ENCODE measurements around the gene FLT3. TPM values are rescaled to one million over a fixed set of nuclear protein-coding genes. Genes with fewer than 3 reads are reported as not detected.
"Not testable (repeated sequence)": the region's sequence is repeated elsewhere in the genome, so short reads cannot be mapped to it uniquely, and the experiment has no call there.

The FLT3 gene
- total RNA-seq, 2 donors from 2014 or later = 0.09 to 0.12 TPM

GRCh38 chr13:28048768-28049167 lies 51.6 kb downstream of the FLT3 start:
- Mint-ChIP-seq H3K9me3 (no peaks in the 10 kb centered on the region), H3K4me3 (no peak overlapping the region), H3K36me3 (ENCODE audit: insufficient read depth in 2 of 2) (no peaks in the 10 kb centered on the region), H3K27me3 (ENCODE audit: low read depth) (peaks cover 1% of the 10 kb centered on the region), H3K4me1 (ENCODE audit: low read depth) (peaks cover 16% of the 10 kb centered on the region), H3K27ac (no peak overlapping the region)
- ATAC-seq (replicated peaks in 1 of 2) (no peak), DNase-seq (no peak)

- Mint-ChIP-seq H3K4me3 (peak overlapping the region in 1 of 2 donors; percentile 36), H3K4me1 (ENCODE audit: low read depth) (peaks cover 16% of the 10 kb centered on the region), H3K36me3 (ENCODE audit: insufficient read depth in 2 of 2) (no peaks in the 10 kb centered on the region), H3K27ac (no peak overlapping the region), H3K9me3 (no peaks in the 10 kb centered on the region), H3K27me3 (ENCODE audit: low read depth) (no peaks in the 10 kb centered on the region)
- ATAC-seq (replicated peaks in 1 of 2) (peak; percentile 78 to 79), DNase-seq (no peak)
Observed at GRCh38 chr13:28047757-28048388, 52.5 kb downstream of the FLT3 start.

- no peak for ATAC-seq (replicated peaks in 1 of 2)
Observed at GRCh38 chr13:28046981-28047380, 53.4 kb downstream of the FLT3 start.

GRCh38 chr13:28045861-28046260 lies 54.5 kb downstream of the FLT3 start:
- no peaks in the 10 kb centered on the region for H3K27me3 Mint-ChIP-seq (ENCODE audit: low read depth)
- no peaks in the 10 kb centered on the region for H3K36me3 Mint-ChIP-seq (ENCODE audit: insufficient read depth in 2 of 2)
- H3K27ac Mint-ChIP-seq = no peak overlapping the region
- H3K4me3 Mint-ChIP-seq = no peak overlapping the region
- no peaks in the 10 kb centered on the region for H3K9me3 Mint-ChIP-seq
- H3K4me1 Mint-ChIP-seq (ENCODE audit: low read depth) = peaks cover 16% of the 10 kb centered on the region
- DNase-seq (no peak), ATAC-seq (replicated peaks in 1 of 2) (no peak)

More at GRCh38 chr13:28046981-28047380, 53.4 kb downstream of the FLT3 start:
- peaks cover 16% of the 10 kb centered on the region for H3K4me1 Mint-ChIP-seq (ENCODE audit: low read depth)
- H3K27ac Mint-ChIP-seq = no peak overlapping the region
- H3K4me3 Mint-ChIP-seq = no peak overlapping the region
- no peaks in the 10 kb centered on the region for H3K9me3 Mint-ChIP-seq
- no peaks in the 10 kb centered on the region for H3K36me3 Mint-ChIP-seq (ENCODE audit: insufficient read depth in 2 of 2)
- DNase-seq = no peak
- no peaks in the 10 kb centered on the region for H3K27me3 Mint-ChIP-seq (ENCODE audit: low read depth)

GRCh38 chr13:28044608-28045007 lies 55.8 kb downstream of the FLT3 start:
- no peaks in the 10 kb centered on the region for H3K27me3 Mint-ChIP-seq (ENCODE audit: low read depth)
- DNase-seq (no peak), ATAC-seq (replicated peaks in 1 of 2) (no peak)
- no peaks in the 10 kb centered on the region for H3K36me3 Mint-ChIP-seq (ENCODE audit: insufficient read depth in 2 of 2)
- H3K4me3 Mint-ChIP-seq = no peak overlapping the region
- no peaks in the 10 kb centered on the region for H3K9me3 Mint-ChIP-seq
- H3K4me1 Mint-ChIP-seq (ENCODE audit: low read depth) = peaks cover 16% of the 10 kb centered on the region
- H3K27ac Mint-ChIP-seq = no peak overlapping the region

GRCh38 chr13:28043224-28043623 lies 57.2 kb downstream of the FLT3 start:
- H3K9me3 Mint-ChIP-seq = no peaks in the 10 kb centered on the region
- no peak overlapping the region for H3K27ac Mint-ChIP-seq
- no peak overlapping the region for H3K4me3 Mint-ChIP-seq
- no peak for ATAC-seq (replicated peaks in 1 of 2)
- H3K4me1 Mint-ChIP-seq (ENCODE audit: low read depth) = peaks cover 13% of the 10 kb centered on the region
- no peak for DNase-seq
- H3K36me3 Mint-ChIP-seq (ENCODE audit: insufficient read depth in 2 of 2) = no peaks in the 10 kb centered on the region
- H3K27me3 Mint-ChIP-seq (ENCODE audit: low read depth) = no peaks in the 10 kb centered on the region

GRCh38 chr13:28041501-28041900 lies 58.9 kb downstream of the FLT3 start:
- Mint-ChIP-seq H3K4me3 (no peak overlapping the region), H3K36me3 (ENCODE audit: insufficient read depth in 2 of 2) (no peaks in the 10 kb centered on the region), H3K27ac (no peak overlapping the region), H3K9me3 (no peaks in the 10 kb centered on the region), H3K27me3 (ENCODE audit: low read depth) (no peaks in the 10 kb centered on the region), H3K4me1 (ENCODE audit: low read depth) (no peaks in the 10 kb centered on the region)
- DNase-seq (no peak), ATAC-seq (replicated peaks in 1 of 2) (no peak)

- no peaks in the 10 kb centered on the region for H3K27me3 Mint-ChIP-seq (ENCODE audit: low read depth)
- no peaks in the 10 kb centered on the region for H3K9me3 Mint-ChIP-seq
- H3K36me3 Mint-ChIP-seq (ENCODE audit: insufficient read depth in 2 of 2) = no peaks in the 10 kb centered on the region
- no peak overlapping the region for H3K4me3 Mint-ChIP-seq
- DNase-seq (no peak), ATAC-seq (replicated peaks in 1 of 2) (no peak)
- H3K27ac Mint-ChIP-seq = no peak overlapping the region
- no peaks in the 10 kb centered on the region for H3K4me1 Mint-ChIP-seq (ENCODE audit: low read depth)
Observed at GRCh38 chr13:28041031-28041461, 59.3 kb downstream of the FLT3 start.

GRCh38 chr13:28037399-28037798 lies 63.0 kb downstream of the FLT3 start:
- Mint-ChIP-seq H3K27ac (no peak overlapping the region), H3K9me3 (no peaks in the 10 kb centered on the region), H3K4me3 (no peak overlapping the region), H3K36me3 (ENCODE audit: insufficient read depth in 2 of 2) (no peaks in the 10 kb centered on the region), H3K27me3 (ENCODE audit: low read depth) (no peaks in the 10 kb centered on the region), H3K4me1 (ENCODE audit: low read depth) (no peaks in the 10 kb centered on the region)
- ATAC-seq (replicated peaks in 1 of 2) (peak; percentile 74 to 75), DNase-seq (peak; percentile 4 to 5)

GRCh38 chr13:28035146-28035782 lies 65.1 kb downstream of the FLT3 start:
- no peaks in the 10 kb centered on the region for H3K9me3 Mint-ChIP-seq
- H3K36me3 Mint-ChIP-seq (ENCODE audit: insufficient read depth in 2 of 2) = no peaks in the 10 kb centered on the region
- H3K27ac Mint-ChIP-seq = no peak overlapping the region
- DNase-seq = no peak
- peaks cover 7% of the 10 kb centered on the region for H3K4me1 Mint-ChIP-seq (ENCODE audit: low read depth)
- H3K27me3 Mint-ChIP-seq (ENCODE audit: low read depth) = peaks cover 16% of the 10 kb centered on the region
- no peak for ATAC-seq (replicated peaks in 1 of 2)
- no peak overlapping the region for H3K4me3 Mint-ChIP-seq

- no peak for DNase-seq
- H3K27me3 Mint-ChIP-seq (ENCODE audit: low read depth) = peaks cover 16% of the 10 kb centered on the region
- no peak overlapping the region for H3K4me3 Mint-ChIP-seq
- no peak overlapping the region for H3K27ac Mint-ChIP-seq
- H3K4me1 Mint-ChIP-seq (ENCODE audit: low read depth) = peaks cover 7% of the 10 kb centered on the region
- no peaks in the 10 kb centered on the region for H3K9me3 Mint-ChIP-seq
- no peak for ATAC-seq (replicated peaks in 1 of 2)
- no peaks in the 10 kb centered on the region for H3K36me3 Mint-ChIP-seq (ENCODE audit: insufficient read depth in 2 of 2)
Observed at GRCh38 chr13:28033894-28034655, 66.3 kb downstream of the FLT3 start.

- H3K27me3 Mint-ChIP-seq (ENCODE audit: low read depth) = peaks cover 16% of the 10 kb centered on the region
- peak in 1 of 2 donors; percentile 17 for ATAC-seq (replicated peaks in 1 of 2)
- H3K4me1 Mint-ChIP-seq (ENCODE audit: low read depth) = peaks cover 12% of the 10 kb centered on the region
- H3K27ac Mint-ChIP-seq; H3K4me3 Mint-ChIP-seq; H3K9me3 Mint-ChIP-seq; DNase-seq; H3K36me3 Mint-ChIP-seq (ENCODE audit: insufficient read depth in 2 of 2): not testable (repeated sequence)
Observed at GRCh38 chr13:28032438-28032837, 67.9 kb downstream of the FLT3 start.

GRCh38 chr13:28031896-28032288 lies 68.5 kb downstream of the FLT3 start:
- Mint-ChIP-seq H3K9me3 (no peaks in the 10 kb centered on the region), H3K27ac (no peak overlapping the region), H3K27me3 (ENCODE audit: low read depth) (peaks cover 16% of the 10 kb centered on the region), H3K36me3 (ENCODE audit: insufficient read depth in 2 of 2) (no peaks in the 10 kb centered on the region), H3K4me3 (no peak overlapping the region), H3K4me1 (ENCODE audit: low read depth) (peaks cover 12% of the 10 kb centered on the region)
- ATAC-seq (replicated peaks in 1 of 2) (no peak), DNase-seq (no peak)

Data from activated T-cell treated with anti-CD3 and anti-CD28 coated beads, Interleukin-2, amount 50 U/mL, for 72 hours (primary cell).